ENCODE results near the gene CD2BP2.
"Not testable (repeated sequence)": the region's sequence is repeated elsewhere in the genome, so short reads cannot be mapped to it uniquely, and the experiment has no call there.

The CD2BP2 gene

GRCh38 chr16:30346286-30346685 lies 8.8 kb downstream of the CD2BP2 start:
- TF ChIP-seq CTCF (conservative IDR thresholded peaks at IDR 0.05; ENCODE audit: control insufficient read depth, insufficient read depth, low read depth, low read length): no peak
- DNase-seq (ENCODE audit: low read depth): no peak
- no peak overlapping the region for H3K4me3 ChIP-seq (ENCODE audit: control insufficient read depth, low read depth, low read length)

- not testable (repeated sequence) for H3K4me3 ChIP-seq (ENCODE audit: control insufficient read depth, low read depth, low read length); DNase-seq (ENCODE audit: low read depth)
Observed at GRCh38 chr16:30343491-30343820, 11.7 kb downstream of the CD2BP2 start.

GRCh38 chr16:30342751-30343490 lies 12.2 kb downstream of the CD2BP2 start:
- H3K4me3 ChIP-seq (ENCODE audit: control insufficient read depth, low read depth, low read length): no peak overlapping the region
- no peak for TF ChIP-seq CTCF (conservative IDR thresholded peaks at IDR 0.05; ENCODE audit: control insufficient read depth, insufficient read depth, low read depth, low read length)
- DNase-seq (ENCODE audit: low read depth): no peak

GRCh38 chr16:30341971-30342370 lies 13.1 kb downstream of the CD2BP2 start:
- not testable (repeated sequence) for H3K4me3 ChIP-seq (ENCODE audit: control insufficient read depth, low read depth, low read length); DNase-seq (ENCODE audit: low read depth)

GRCh38 chr16:30340621-30341020 lies 14.5 kb downstream of the CD2BP2 start:
- H3K4me3 ChIP-seq (ENCODE audit: control insufficient read depth, low read depth, low read length): no peak overlapping the region
- no peak for TF ChIP-seq CTCF (conservative IDR thresholded peaks at IDR 0.05; ENCODE audit: control insufficient read depth, insufficient read depth, low read depth, low read length)
- DNase-seq (ENCODE audit: low read depth): no peak

GRCh38 chr16:30338715-30339114 lies 16.4 kb downstream of the CD2BP2 start:
- DNase-seq (ENCODE audit: low read depth); H3K4me3 ChIP-seq (ENCODE audit: control insufficient read depth, low read depth, low read length): not testable (repeated sequence)

- DNase-seq (ENCODE audit: low read depth); H3K4me3 ChIP-seq (ENCODE audit: control insufficient read depth, low read depth, low read length): not testable (repeated sequence)
Observed at GRCh38 chr16:30337964-30338357, 17.1 kb downstream of the CD2BP2 start.

GRCh38 chr16:30335598-30336474 lies 19.3 kb downstream of the CD2BP2 start:
- peak overlapping the region; percentile 51 for H3K4me3 ChIP-seq (ENCODE audit: control insufficient read depth, low read depth, low read length)
- TF ChIP-seq CTCF (conservative IDR thresholded peaks at IDR 0.05; ENCODE audit: control insufficient read depth, insufficient read depth, low read depth, low read length): no peak
- peak; percentile 26 for DNase-seq (ENCODE audit: low read depth)

GRCh38 chr16:30335028-30335597 lies 20.0 kb downstream of the CD2BP2 start:
- H3K4me3 ChIP-seq (ENCODE audit: control insufficient read depth, low read depth, low read length): peak overlapping the region; percentile 59
- peak; percentile 56 for DNase-seq (ENCODE audit: low read depth)

- peak overlapping the region; percentile 51 for H3K4me3 ChIP-seq (ENCODE audit: control insufficient read depth, low read depth, low read length)
Observed at GRCh38 chr16:30334473-30334989, 20.6 kb downstream of the CD2BP2 start.

GRCh38 chr16:30324220-30324619 lies 30.9 kb downstream of the CD2BP2 start:
- DNase-seq (ENCODE audit: low read depth); H3K4me3 ChIP-seq (ENCODE audit: control insufficient read depth, low read depth, low read length): not testable (repeated sequence)

More at GRCh38 chr16:30334473-30334989, 20.6 kb downstream of the CD2BP2 start:
- DNase-seq (ENCODE audit: low read depth): peak; percentile 73

- not testable (repeated sequence) for DNase-seq (ENCODE audit: low read depth); H3K4me3 ChIP-seq (ENCODE audit: control insufficient read depth, low read depth, low read length)
Observed at GRCh38 chr16:30318647-30319046, 36.5 kb downstream of the CD2BP2 start.

- H3K4me3 ChIP-seq (ENCODE audit: control insufficient read depth, low read depth, low read length); DNase-seq (ENCODE audit: low read depth): not testable (repeated sequence)
Observed at GRCh38 chr16:30310937-30311336, 44.2 kb downstream of the CD2BP2 start.
